ENCODE measurements around the gene MTCL1. TPM values are rescaled to one million over a fixed set of nuclear protein-coding genes. Genes with fewer than 3 reads are reported as not detected.

The MTCL1 gene
- total and polyA plus RNA-seq, 4 donors: 0.65 to 5.4 (median 1.4) TPM

DNA sequence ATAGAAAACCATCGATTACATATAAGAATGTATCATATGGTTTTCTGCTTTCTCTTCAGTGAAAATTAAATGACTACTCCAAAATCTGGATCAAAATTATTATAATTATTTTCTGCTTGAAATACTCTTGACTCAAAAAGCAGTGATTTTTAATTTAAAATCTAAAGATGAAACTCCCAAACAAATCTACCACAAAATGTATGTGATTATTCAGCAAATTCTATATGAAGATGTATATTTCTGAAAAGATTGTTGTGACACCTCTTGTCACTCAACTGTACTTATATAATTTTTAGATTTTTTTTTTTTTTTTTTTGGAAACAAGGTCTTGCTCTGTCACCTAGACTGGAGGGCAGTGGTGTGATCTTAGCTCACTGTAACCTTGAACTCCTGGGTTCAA, 98.6 kb downstream of the MTCL1 start:
- WGBS: 95% methylated on average over 1 of the region's 1 CpG
- no peak overlapping the region for H3K4me3 ChIP-seq (ENCODE audit: low read depth in 1 of 3, low read length in 3 of 3)

More for the DNA sequence above, 98.6 kb downstream of the MTCL1 start:
- DNase-seq (ENCODE audit: low spot score): no peak
- Histone ChIP-seq H3K9me3 (ENCODE audit: control insufficient read depth in 4 of 4, low read length in 3 of 4) (no peaks in the 10 kb centered on the region), H3K36me3 (ENCODE audit: control insufficient read depth in 4 of 4, insufficient read depth in 3 of 4, low read depth in 1 of 4, low read length in 3 of 4) (peaks cover 0 to 2% (median 0%) of the 10 kb centered on the region in 4 donors), H3K4me1 (ENCODE audit: control insufficient read depth in 4 of 4, insufficient read depth in 4 of 4, low read length in 3 of 4) (peaks cover 0 to 5% (median 0%) of the 10 kb centered on the region in 4 donors), H3K9ac (ENCODE audit: low read depth in 1 of 2, low read length in 2 of 2) (no peak overlapping the region), H3K27ac (ENCODE audit: low read depth in 1 of 2, low read length in 2 of 2) (no peak overlapping the region), H3K27me3 (ENCODE audit: control insufficient read depth in 4 of 4, insufficient read depth in 4 of 4, low read length in 3 of 4) (no peaks in the 10 kb centered on the region)
- TF ChIP-seq YY1 (IDR thresholded peaks at IDR 0.05): no peak
- no peak for TF ChIP-seq HNF4G (IDR thresholded peaks at IDR 0.05)
- TF ChIP-seq, protein P1, sequence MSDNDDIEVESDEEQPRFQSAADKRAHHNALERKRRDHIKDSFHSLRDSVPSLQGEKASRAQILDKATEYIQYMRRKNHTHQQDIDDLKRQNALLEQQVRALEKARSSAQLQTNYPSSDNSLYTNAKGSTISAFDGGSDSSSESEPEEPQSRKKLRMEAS (IDR thresholded peaks at IDR 0.05): no peak
- TF ChIP-seq, protein P2, sequence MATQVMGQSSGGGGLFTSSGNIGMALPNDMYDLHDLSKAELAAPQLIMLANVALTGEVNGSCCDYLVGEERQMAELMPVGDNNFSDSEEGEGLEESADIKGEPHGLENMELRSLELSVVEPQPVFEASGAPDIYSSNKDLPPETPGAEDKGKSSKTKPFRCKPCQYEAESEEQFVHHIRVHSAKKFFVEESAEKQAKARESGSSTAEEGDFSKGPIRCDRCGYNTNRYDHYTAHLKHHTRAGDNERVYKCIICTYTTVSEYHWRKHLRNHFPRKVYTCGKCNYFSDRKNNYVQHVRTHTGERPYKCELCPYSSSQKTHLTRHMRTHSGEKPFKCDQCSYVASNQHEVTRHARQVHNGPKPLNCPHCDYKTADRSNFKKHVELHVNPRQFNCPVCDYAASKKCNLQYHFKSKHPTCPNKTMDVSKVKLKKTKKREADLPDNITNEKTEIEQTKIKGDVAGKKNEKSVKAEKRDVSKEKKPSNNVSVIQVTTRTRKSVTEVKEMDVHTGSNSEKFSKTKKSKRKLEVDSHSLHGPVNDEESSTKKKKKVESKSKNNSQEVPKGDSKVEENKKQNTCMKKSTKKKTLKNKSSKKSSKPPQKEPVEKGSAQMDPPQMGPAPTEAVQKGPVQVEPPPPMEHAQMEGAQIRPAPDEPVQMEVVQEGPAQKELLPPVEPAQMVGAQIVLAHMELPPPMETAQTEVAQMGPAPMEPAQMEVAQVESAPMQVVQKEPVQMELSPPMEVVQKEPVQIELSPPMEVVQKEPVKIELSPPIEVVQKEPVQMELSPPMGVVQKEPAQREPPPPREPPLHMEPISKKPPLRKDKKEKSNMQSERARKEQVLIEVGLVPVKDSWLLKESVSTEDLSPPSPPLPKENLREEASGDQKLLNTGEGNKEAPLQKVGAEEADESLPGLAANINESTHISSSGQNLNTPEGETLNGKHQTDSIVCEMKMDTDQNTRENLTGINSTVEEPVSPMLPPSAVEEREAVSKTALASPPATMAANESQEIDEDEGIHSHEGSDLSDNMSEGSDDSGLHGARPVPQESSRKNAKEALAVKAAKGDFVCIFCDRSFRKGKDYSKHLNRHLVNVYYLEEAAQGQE (IDR thresholded peaks at IDR 0.05): no peak
- TF ChIP-seq RAD21 (IDR thresholded peaks at IDR 0.05): no peak
- no peak for TF ChIP-seq RXRA (IDR thresholded peaks at IDR 0.05)
- TF ChIP-seq TAF1 (conservative IDR thresholded peaks at IDR 0.05): no peak
- TF ChIP-seq HNF4A (conservative IDR thresholded peaks at IDR 0.05): no peak
- TF ChIP-seq GABPA (IDR thresholded peaks at IDR 0.05 in 1 of 2, conservative IDR thresholded peaks at IDR 0.05 in 1 of 2): no peak
- TF ChIP-seq NR2F2 (IDR thresholded peaks at IDR 0.05): no peak
- TF ChIP-seq JUND (IDR thresholded peaks at IDR 0.05): no peak
- TF ChIP-seq FOXA1 (IDR thresholded peaks at IDR 0.05): no peak
- TF ChIP-seq, protein P3, sequence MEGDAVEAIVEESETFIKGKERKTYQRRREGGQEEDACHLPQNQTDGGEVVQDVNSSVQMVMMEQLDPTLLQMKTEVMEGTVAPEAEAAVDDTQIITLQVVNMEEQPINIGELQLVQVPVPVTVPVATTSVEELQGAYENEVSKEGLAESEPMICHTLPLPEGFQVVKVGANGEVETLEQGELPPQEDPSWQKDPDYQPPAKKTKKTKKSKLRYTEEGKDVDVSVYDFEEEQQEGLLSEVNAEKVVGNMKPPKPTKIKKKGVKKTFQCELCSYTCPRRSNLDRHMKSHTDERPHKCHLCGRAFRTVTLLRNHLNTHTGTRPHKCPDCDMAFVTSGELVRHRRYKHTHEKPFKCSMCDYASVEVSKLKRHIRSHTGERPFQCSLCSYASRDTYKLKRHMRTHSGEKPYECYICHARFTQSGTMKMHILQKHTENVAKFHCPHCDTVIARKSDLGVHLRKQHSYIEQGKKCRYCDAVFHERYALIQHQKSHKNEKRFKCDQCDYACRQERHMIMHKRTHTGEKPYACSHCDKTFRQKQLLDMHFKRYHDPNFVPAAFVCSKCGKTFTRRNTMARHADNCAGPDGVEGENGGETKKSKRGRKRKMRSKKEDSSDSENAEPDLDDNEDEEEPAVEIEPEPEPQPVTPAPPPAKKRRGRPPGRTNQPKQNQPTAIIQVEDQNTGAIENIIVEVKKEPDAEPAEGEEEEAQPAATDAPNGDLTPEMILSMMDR (IDR thresholded peaks at IDR 0.05; ENCODE audit: low read depth, low read length, missing input control): no peak
- TF ChIP-seq, protein P4, sequence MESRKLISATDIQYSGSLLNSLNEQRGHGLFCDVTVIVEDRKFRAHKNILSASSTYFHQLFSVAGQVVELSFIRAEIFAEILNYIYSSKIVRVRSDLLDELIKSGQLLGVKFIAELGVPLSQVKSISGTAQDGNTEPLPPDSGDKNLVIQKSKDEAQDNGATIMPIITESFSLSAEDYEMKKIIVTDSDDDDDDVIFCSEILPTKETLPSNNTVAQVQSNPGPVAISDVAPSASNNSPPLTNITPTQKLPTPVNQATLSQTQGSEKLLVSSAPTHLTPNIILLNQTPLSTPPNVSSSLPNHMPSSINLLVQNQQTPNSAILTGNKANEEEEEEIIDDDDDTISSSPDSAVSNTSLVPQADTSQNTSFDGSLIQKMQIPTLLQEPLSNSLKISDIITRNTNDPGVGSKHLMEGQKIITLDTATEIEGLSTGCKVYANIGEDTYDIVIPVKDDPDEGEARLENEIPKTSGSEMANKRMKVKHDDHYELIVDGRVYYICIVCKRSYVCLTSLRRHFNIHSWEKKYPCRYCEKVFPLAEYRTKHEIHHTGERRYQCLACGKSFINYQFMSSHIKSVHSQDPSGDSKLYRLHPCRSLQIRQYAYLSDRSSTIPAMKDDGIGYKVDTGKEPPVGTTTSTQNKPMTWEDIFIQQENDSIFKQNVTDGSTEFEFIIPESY (IDR thresholded peaks at IDR 0.05): no peak
- TF ChIP-seq, protein P5, sequence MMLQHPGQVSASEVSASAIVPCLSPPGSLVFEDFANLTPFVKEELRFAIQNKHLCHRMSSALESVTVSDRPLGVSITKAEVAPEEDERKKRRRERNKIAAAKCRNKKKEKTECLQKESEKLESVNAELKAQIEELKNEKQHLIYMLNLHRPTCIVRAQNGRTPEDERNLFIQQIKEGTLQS (IDR thresholded peaks at IDR 0.05): no peak
- no peak for TF ChIP-seq EGR1 (IDR thresholded peaks at IDR 0.05; ENCODE audit: low read depth in 2 of 2)
- TF ChIP-seq FOXA2 (IDR thresholded peaks at IDR 0.05): no peak
- no peak for TF ChIP-seq SP1 (IDR thresholded peaks at IDR 0.05)
